NCI-H510A (cell line): ENCODE data around the gene NME4.
"Not testable (repeated sequence)": the region's sequence is repeated elsewhere in the genome, so short reads cannot be mapped to it uniquely, and the experiment has no call there.

ENCODE experiments used
- DNase-seq: peaks from one replicate; lab custom pipeline; 2025; lab: John Stamatoyannopoulos, UW

Gene NME4

DNA sequence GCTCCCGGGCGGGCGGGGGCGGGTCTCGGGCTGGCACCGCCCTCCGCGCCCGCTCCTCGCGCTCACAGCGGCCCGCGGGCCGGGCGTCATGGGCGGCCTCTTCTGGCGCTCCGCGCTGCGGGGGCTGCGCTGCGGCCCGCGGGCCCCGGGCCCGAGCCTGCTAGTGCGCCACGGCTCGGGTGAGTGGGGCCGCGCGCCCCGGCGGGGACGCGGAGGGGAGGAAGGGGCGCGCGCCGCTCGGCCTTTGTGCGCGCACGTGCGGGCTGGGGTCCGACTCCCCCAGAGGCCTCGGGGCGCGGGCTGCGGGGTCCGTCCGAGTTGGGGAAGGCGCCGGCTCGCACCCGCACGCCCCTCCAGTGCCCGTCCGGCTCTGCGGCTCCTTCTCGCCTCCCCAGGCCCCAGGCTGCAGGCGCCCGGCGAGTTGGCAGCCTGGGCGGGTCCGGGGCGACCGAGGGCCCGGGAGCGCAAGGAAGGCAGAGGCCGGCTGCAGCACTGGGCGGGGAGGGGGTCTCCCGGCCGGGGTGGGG, at the start of gene NME4:
Gene NME4 (plus strand): TSS at position 65 of the 527 bp plus-strand sequence. CDS start 24 bp downstream, at position 89.
- no peak for DNase-seq

DNA sequence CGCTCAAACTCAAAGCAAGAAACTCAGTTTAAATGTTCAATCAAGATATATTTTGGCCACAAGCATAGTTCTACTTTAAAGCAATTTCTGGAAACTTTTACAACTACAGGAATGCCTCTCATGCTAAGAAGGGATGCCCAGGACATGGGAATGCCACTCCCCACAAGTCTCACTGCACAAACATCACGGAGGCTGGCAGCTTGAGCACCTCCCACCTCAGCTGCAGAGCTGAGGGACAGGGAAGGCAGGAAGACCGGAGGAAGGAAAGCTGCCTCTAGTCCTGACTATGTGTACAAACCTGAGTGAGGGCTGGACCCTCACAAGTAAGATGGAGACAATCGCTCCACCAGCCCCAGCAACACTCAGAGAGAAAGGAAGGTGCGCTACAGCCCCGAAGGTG, 49.8 kb upstream of the NME4 start:
- no peak for DNase-seq

GRCh38 chr16:348495-348894, 48.5 kb upstream of the NME4 start:
- DNase-seq = not testable (repeated sequence)

GRCh38 chr16:349211-349610, 47.8 kb upstream of the NME4 start:
- no peak for DNase-seq

GRCh38 chr16:350203-350602, 46.8 kb upstream of the NME4 start:
- no peak for DNase-seq

DNA sequence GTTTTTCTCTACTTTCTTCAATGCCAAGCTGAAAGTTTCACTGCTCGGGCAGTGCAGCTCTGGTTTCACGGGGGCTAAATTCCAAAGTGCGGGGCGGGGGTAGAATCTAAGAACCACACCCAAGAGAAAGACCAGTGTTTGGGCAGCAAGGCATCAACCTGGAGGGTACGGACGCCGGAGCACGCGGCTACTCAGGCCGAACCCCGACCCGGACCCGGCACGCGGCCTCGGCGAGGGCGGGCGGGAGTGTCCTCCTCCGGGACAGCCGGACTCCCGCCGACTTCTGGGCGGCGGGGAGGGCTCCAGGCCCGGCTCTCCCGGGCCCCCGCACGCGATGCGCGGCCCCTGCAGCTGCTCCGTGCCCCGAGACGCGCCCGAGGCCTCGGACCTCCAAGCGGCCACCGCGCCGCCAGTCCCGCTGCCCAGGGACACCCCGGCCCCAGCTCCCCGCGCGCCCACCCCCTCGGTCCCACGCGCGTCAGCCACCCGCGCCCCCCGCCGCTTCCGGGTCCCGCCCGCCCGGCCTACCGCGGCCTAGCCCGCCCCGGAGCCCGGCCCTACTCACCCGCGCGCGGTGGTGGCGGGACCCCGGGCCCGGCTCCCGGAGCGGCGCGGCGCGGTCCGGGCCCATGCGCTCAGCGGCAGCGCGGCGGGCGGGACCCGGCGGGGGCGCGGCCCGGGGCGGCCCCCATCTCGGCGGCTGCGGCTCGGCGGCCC, 45.0 kb upstream of the NME4 start:
- no peak for DNase-seq

DNA sequence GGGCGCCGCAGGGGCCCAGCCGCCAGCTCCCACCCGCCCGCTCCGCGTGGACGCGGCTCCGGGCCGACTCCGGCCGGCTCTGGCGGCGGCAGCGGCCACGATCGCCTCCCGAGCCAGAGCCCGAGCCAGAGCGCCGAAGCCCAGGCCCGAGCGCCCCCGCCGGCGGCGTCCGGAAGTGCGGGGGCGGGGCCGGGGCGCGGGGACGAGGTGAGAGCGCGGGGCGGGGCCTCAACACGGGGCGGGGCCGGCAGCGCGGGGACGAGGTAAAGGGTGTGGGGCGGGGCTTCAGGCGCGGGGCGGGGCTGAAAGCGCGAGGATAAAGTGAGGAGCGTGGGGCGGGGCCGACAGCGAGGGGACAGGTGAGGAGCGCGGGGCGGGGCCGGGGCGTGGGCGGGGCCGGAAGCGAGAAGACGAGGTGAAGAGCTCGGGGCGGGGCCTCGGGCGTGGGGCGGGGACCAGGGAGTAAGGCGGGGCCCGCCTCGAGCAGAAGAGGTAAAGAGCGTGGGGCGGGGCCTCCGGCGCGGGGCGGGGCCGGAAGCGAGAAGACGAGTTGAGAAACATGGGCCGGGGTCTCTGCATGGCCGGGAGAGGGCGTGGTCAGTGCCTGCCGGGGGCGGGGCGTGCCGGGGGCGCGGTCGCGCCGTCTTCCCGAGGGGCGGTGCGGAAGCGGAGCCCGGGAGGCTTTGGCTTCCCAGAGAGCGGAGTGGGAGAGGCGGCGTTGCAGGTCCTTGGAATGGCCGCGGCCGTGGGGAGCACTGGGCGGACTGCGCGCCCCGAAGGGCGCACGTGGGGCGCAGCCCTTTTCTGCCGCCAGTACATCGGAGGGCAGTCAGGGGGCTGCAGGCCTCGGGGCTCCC, 44.2 kb upstream of the NME4 start, which contains the start of gene AXIN1:
Gene AXIN1 (minus strand): TSS at position 177 of the 857 bp plus-strand sequence. CDS start 5,698 bp downstream, outside the sequence.
- peak; percentile 79 for DNase-seq

- no peak for DNase-seq
These were observed 43.4 kb upstream of the NME4 start for GRCh38 chr16:353404-354290.

GRCh38 chr16:354291-354881, 42.6 kb upstream of the NME4 start:
- no peak for DNase-seq

DNA sequence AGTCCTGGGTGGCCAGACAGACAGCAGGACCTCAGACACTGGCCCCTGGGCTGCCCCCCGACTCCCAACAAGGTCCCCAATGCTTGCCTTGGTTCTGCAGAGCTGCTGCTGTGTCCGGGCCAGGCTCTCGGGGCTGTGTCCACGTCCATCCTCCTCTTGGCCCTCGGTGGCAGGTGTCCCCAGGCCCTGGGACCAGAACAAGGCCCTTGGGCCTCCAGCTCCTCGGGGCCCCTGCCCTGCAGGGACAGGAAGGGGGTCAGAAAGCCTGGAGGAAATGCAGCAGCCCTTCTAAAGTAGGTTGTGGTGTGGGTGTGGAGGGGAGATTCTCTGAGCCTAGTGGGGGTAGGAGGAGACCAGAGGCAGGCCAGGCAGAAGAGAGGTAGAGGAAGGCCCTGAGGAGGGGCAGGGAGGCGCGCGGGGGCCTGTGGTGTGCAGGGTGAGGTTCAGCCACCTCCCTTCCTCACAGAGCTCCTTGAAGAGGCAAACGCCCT, 42.0 kb upstream of the NME4 start:
- DNase-seq = no peak

DNA sequence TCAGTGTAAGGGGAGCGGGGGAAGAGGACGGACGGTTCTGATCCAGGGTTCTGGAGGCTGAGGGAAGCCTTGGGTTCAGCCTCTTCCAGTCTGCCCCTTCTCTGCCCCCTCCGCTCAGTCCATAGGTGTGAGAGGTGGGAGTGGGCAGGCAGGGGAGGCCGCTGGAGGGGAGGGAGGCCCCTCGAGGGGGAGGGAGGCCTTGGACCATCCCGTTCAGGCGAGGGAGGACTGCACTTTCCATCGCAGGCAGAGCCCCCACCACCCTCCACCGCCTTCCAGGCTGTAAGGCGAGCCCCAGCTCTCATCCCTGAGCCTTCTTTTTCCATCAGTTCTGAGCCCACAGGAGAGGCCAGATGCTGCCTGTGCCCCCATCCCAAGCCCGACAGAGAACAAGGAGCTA, 40.3 kb upstream of the NME4 start:
- DNase-seq = no peak

DNA sequence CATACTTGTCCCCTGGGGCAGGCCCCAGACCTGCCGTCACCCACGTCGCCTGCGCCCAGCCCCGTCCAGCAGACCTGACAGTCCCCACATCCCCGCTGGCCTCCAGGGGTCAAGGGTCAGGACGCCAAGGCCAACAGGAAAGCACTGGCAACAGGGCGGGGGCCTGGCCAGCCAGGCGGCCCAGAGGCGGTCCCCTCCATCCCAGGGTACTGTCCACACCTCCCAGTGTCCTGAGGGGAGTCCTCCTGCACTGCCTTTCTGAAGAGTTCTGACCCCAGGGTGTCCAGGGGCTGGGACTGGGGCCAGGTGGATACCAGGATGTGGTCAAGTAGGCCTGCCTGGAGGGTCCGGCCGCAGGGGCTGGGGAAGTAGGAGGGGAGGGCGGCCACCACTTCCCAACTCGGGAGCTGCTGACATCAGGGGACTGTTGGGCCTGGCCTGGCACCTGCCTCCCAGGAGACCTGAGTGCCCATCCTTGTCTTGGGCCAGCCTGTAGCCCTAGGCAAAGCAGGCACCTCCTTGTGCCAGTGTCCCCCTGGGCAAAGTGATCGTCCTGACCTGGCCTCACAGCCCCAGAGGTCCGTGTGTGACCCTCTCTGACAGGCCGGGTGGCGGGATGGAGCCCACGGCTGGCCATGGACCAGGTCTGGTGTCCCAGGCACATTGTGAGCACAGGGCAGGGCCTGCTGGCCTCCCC, 37.8 kb upstream of the NME4 start:
- DNase-seq = no peak

DNA sequence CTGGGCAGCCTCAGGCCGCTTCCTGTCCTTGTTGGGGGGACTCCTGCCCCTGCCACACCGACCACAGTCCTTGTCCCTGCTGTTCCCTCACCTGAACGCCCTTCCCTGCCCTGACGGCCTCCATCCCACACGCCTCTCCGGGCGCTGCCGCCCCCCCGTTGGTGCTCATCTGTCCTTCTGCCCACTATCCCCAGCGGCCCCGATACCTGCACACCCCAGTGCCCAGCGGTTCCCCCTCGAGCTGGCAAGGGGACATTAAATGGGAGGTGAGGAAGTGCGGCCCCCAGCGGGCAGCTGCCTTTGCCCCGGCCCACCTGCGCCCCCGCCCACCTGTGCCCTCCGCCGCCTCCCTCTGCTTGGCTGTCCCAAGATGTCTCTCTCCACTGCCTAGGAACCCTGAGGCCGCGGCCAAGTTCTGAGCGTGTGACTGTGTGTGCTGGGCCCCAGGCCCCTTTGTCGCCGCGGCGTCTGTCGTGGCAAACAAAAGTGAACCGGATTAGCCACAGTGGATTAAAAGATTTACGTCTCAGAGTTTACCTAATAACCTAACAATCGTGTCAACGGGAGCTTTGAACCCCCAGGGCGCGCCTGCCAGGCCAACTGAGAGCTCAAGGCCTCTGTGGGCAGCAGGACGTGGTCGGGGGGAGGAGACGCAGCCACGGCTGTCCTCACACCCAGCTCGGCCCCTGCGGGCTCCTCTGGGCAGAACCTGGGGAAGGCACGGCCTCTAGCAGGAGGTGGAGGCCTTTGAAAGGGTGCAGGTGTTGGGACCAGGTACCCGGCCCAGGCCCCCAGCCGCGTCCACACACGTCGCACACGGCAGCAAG, 36.9 kb upstream of the NME4 start:
- DNase-seq = no peak

DNA sequence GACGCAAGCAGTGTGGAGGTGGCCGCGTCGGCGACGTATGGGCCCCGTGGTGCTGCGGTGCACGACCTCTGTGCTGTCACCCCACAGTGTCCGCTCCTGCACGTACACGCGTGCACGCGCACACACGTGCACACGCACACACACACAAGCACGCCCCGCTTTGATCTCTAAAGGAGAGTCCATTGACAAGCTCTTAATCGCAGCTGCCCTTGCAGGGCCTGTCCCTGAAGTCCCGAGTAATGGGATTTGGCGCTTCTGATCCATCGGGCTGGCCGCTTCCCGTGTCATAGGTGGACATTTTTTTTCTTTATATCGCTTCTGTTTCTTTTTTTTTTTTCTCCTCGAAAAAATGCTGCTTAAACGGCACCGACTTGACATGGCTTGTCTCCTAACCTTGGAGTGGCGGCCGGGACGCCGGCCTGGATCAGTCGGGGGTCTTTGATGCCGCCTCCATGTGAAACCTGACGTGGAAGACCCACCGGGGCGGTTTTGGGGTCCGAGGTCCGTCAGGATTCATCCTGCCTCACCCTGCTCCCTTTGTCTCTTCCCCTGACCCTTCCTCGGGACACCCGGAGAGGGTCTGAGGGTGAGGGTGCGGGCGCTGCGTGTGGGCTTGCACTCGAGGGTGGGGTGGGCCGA, 36.2 kb upstream of the NME4 start:
- no peak for DNase-seq

DNA sequence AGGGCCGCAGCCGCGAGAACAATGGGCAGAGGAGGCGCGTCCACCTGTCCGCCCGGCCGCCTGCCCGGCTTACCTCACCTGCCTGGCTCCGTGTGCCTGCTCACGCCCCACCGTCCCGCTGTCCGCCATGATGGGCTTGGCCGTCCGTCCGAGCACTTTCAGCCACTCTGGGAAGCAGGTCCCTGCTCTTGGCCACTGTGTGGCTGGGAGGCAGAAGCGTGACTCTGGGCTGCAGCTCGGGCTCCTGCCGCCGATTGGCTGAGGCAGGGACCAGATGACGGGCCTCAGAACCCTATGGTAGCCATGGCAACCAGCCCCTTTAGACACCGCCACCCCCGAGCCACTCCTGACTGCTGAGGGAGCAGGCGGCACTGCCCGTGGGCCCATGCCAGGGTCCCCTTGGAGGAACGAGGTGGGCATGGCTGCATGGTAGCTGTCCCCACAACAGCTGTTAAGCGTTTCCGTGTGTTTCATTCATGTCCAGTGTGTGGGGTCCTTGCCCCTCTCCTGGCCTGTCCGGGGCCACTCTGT, 35.6 kb upstream of the NME4 start:
- DNase-seq = no peak

- DNase-seq = peak; percentile 45
These were observed 34.9 kb upstream of the NME4 start for GRCh38 chr16:361872-362701.

DNA sequence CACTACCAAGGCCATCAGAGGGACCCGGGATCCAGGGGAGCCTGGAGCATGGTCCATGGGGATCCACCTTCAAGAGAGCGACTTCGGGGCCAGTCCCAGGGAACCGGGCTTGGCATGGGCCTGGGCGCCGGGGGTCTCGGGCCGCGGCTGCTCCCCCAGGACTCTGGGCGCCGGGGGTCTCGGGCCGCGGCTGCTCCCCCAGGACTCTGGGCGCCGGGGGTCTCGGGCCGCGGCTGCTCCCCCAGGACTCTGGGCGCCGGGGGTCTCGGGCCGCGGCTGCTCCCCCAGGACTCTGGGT, 34.3 kb upstream of the NME4 start:
- DNase-seq = not testable (repeated sequence)

DNA sequence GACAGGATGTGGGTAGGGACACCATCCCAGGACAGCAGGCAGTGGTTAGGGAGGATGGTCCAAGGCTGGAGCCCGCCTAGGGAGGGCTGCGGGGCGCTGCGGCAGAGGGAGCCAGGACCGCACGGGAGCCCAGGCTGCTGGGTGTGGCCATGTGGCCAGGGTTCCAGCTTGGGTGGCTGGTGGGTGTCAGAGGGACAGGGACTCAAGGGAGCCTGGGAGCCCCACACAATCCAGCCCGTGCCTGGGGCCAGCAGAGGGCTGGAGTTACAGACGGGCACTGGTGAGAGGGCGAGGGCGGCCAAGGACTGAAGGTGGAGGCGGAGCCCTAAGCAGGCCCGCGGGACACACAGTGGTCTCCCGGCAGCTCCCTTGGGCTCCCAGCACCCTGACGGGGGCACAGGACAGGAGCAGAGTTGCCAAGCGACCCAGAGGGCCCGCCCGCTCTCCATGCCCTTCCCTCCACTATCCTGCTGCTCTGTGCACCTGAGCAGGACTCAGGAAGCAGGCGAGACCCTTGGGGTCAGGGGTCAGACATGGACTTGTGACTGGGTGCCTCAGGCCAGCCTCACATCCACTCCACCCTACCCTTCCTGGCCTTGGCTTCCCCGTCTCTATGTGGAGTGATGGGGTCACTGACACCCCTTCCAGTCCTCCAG, 33.8 kb upstream of the NME4 start:
- DNase-seq = no peak
